ENCODE measurements around the gene TRAPPC6A. TPM values are rescaled to one million over a fixed set of nuclear protein-coding genes. Genes with fewer than 3 reads are reported as not detected.

The TRAPPC6A gene
- total RNA-seq, 1 donor from 2014 or later = 86.2 TPM

DNA sequence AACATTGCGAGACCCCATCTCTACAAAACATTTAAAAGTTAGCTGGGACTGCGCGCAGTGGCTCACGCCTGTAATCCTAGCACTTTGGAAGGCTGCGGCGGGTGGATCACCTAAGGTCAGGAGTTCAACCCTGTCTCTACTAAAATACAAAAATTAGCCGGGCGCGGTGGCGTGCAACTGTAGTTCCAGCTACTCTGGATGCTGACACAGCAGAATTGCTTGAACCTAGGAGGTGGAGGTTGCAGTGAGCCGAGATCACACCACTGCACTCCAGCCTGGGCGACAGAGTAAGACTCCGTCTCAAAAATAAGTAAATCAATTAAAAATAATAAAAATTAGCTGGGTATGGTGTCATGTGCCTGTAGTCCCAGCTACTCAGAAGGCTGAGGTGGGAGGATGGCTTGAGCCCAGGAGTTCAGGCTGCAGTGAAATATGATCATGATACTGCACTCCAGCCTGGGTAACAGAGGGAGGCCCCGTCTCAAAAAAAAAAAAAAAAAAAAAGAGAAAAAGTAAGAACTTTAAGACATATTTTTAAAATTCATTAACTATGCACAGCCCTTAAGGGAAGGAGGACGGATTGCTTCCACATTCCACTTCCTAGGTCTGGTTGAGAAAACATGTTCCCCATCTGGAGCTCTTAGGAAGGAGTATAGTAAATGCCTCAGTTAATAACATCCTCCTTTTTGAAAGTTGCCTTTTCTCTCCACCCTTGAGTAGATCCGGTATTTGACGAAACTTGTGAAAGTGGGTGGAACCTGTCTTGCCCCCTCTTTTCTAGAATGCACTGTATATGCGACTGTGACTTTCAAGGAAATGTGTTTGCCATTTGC lies 41.1 kb upstream of the TRAPPC6A start:
- no peaks in the 10 kb centered on the region for H3K36me3 Mint-ChIP-seq (ENCODE audit: low read depth, unreplicated experiment)
- no peak overlapping the region for H3K4me3 Mint-ChIP-seq (ENCODE audit: unreplicated experiment)
- no peaks in the 10 kb centered on the region for H3K9me3 Mint-ChIP-seq (ENCODE audit: unreplicated experiment)
- DNase-seq (ENCODE audit: low spot score) = no peak
- TF ChIP-seq, protein P1, sequence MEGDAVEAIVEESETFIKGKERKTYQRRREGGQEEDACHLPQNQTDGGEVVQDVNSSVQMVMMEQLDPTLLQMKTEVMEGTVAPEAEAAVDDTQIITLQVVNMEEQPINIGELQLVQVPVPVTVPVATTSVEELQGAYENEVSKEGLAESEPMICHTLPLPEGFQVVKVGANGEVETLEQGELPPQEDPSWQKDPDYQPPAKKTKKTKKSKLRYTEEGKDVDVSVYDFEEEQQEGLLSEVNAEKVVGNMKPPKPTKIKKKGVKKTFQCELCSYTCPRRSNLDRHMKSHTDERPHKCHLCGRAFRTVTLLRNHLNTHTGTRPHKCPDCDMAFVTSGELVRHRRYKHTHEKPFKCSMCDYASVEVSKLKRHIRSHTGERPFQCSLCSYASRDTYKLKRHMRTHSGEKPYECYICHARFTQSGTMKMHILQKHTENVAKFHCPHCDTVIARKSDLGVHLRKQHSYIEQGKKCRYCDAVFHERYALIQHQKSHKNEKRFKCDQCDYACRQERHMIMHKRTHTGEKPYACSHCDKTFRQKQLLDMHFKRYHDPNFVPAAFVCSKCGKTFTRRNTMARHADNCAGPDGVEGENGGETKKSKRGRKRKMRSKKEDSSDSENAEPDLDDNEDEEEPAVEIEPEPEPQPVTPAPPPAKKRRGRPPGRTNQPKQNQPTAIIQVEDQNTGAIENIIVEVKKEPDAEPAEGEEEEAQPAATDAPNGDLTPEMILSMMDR (IDR thresholded peaks at IDR 0.05; ENCODE audit: unreplicated experiment) = no peak
- H3K27ac Mint-ChIP-seq (ENCODE audit: unreplicated experiment) = no peak overlapping the region
- H3K4me1 Mint-ChIP-seq (ENCODE audit: unreplicated experiment) = peaks cover 18% of the 10 kb centered on the region
- H3K27me3 Mint-ChIP-seq (ENCODE audit: unreplicated experiment) = peaks cover 17% of the 10 kb centered on the region

DNA sequence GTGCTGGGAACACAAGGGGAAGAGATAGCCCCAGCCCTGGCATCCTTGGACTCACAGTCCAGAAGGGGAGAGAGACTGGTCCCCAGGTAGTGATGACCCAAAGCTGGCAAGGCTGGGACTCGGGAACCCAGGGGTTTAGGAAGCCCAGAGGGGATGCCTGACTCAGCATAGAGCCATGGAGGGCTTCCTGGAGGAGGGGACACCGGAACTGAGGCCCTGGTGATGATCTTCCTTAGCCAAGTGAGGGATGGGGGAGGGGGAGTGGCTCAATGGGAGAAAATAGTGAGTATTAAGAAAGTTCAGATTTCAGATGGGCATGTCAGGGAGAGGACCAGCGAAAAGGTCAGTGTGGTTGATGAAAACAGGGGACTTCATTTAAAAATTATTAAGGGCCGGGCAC lies 40.4 kb upstream of the TRAPPC6A start:
- H3K9me3 Mint-ChIP-seq (ENCODE audit: unreplicated experiment) = no peaks in the 10 kb centered on the region
- DNase-seq (ENCODE audit: low spot score) = no peak
- H3K4me3 Mint-ChIP-seq (ENCODE audit: unreplicated experiment) = peak overlapping the region; percentile 19
- TF ChIP-seq, protein P1 (IDR thresholded peaks at IDR 0.05; ENCODE audit: unreplicated experiment) = no peak
- peaks cover 17% of the 10 kb centered on the region for H3K27me3 Mint-ChIP-seq (ENCODE audit: unreplicated experiment)
- peaks cover 18% of the 10 kb centered on the region for H3K4me1 Mint-ChIP-seq (ENCODE audit: unreplicated experiment)
- no peaks in the 10 kb centered on the region for H3K36me3 Mint-ChIP-seq (ENCODE audit: low read depth, unreplicated experiment)
- H3K27ac Mint-ChIP-seq (ENCODE audit: unreplicated experiment) = no peak overlapping the region

DNA sequence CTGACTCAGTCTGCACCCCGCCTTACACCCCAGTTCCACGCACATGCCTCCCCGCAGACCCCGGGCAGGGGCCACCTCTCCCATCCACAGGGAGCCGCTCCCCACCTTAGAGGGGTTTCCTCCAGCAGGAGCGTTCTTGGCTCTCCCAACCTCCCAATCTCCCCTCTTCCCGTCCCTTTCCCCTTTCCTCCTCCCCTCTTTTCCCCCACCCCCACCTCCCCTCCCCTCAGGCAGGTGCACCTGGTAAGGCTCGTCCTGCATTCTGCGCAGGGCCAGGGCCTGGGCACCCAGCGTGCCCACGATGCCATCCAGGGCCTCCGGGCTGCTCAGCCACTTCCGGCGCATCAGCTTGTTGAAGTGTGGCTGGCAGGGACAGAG lies 39.9 kb upstream of the TRAPPC6A start:
- Mint-ChIP-seq H3K4me1 (ENCODE audit: unreplicated experiment) (peaks cover 18% of the 10 kb centered on the region), H3K27me3 (ENCODE audit: unreplicated experiment) (peaks cover 16% of the 10 kb centered on the region), H3K9me3 (ENCODE audit: unreplicated experiment) (no peaks in the 10 kb centered on the region), H3K27ac (ENCODE audit: unreplicated experiment) (no peak overlapping the region), H3K4me3 (ENCODE audit: unreplicated experiment) (no peak overlapping the region), H3K36me3 (ENCODE audit: low read depth, unreplicated experiment) (no peaks in the 10 kb centered on the region)
- DNase-seq (ENCODE audit: low spot score) = no peak
- TF ChIP-seq, protein P1 (IDR thresholded peaks at IDR 0.05; ENCODE audit: unreplicated experiment) = no peak

DNA sequence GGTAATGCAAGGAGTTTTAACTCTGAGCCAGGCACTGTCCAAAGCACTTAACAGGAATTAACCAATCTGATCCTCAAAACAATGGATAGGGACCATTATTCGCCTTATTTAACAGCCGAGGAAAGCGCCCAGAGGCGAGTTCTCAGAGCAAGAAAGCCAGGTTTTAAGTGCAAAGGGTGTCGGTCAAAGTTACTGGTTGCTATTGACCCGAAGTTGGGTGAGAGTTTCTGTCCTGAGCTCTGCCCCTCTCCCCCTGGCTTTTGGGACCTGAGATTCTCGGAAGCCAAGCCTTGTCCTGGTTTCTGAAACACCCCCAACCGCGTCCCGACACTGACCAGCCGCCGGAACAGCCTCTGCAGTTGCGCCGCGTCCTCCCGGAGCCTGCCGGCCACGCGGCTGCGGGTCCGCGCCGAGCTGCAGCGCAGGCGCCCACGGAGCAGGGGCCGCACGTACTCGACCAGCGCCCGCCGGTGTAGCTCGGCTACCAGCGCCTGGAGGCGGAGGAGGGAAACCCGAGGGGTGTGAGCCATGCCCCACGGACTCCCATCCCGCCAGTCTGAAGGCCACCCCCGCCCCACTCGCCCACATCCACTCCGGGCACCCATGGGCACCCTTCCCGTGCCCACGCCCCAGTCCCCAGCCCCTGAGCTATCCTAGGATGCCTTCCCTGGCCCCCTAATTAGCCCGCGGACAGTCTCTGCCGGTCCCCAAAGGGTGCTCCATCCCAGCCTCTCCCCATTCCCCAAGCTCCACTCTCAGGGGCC lies 39.3 kb upstream of the TRAPPC6A start:
- peak; percentile 25 for DNase-seq (ENCODE audit: low spot score)
- Mint-ChIP-seq H3K9me3 (ENCODE audit: unreplicated experiment) (no peaks in the 10 kb centered on the region), H3K36me3 (ENCODE audit: low read depth, unreplicated experiment) (no peaks in the 10 kb centered on the region), H3K4me1 (ENCODE audit: unreplicated experiment) (peaks cover 16% of the 10 kb centered on the region), H3K4me3 (ENCODE audit: unreplicated experiment) (no peak overlapping the region), H3K27ac (ENCODE audit: unreplicated experiment) (no peak overlapping the region), H3K27me3 (ENCODE audit: unreplicated experiment) (peaks cover 16% of the 10 kb centered on the region)
- TF ChIP-seq, protein P1 (IDR thresholded peaks at IDR 0.05; ENCODE audit: unreplicated experiment) = no peak

DNA sequence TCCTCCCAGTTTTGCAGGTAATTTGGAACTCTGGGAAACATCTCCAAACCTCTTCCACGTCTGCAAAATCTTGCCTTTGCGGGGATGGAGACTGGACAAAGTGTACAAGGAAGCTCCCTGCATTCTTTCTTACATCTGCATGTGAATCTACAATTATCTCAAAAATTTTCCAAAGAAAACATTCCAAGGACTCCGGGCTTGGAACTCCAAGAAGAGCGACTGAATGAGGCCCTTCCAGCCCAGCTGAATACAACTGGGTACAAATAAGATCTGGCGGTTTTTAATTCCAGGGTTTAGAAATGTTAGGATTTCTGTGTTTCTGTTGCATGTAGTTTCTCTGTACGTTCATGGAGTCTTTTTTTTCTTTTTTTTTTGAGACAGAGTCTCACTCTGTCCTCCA lies 38.6 kb upstream of the TRAPPC6A start:
- Mint-ChIP-seq H3K4me1 (ENCODE audit: unreplicated experiment) (peaks cover 18% of the 10 kb centered on the region), H3K27me3 (ENCODE audit: unreplicated experiment) (peaks cover 16% of the 10 kb centered on the region), H3K9me3 (ENCODE audit: unreplicated experiment) (no peaks in the 10 kb centered on the region), H3K4me3 (ENCODE audit: unreplicated experiment) (no peak overlapping the region), H3K36me3 (ENCODE audit: low read depth, unreplicated experiment) (no peaks in the 10 kb centered on the region), H3K27ac (ENCODE audit: unreplicated experiment) (no peak overlapping the region)
- TF ChIP-seq, protein P1 (IDR thresholded peaks at IDR 0.05; ENCODE audit: unreplicated experiment) = no peak
- no peak for DNase-seq (ENCODE audit: low spot score)
